IPS-18c (cell line): Measurements from ENCODE around the gene SHC1.
A peak's percentile ranks its signal among the peaks of the same experiment; 100 is the strongest.

Source experiments
- H3K4me3 ChIP-seq: 2 replicates; pipeline ENCODE4 v1.7.0; 2013; ENCODE audit warnings: low read depth, mild to moderate bottlenecking, low read length, moderate library complexity; ENCODE audit not compliant: insufficient read depth
- H3K9me3 ChIP-seq: one replicate; pipeline ENCODE4 v1.6.1; 2013; ENCODE audit warnings: mild to moderate bottlenecking, low read length, moderate library complexity; ENCODE audit not compliant: control insufficient read depth, insufficient read depth

SHC1 gene

GRCh38 chr1:154970631-154971340, at the start of gene SHC1:
Gene SHC1, minus strand, starts transcription at chr1:154970747. Its CDS starts 221 bp downstream, at chr1:154970526.
- peak within 1 kb of the TSS; percentile 71 for H3K4me3 ChIP-seq
- no peaks in the 10 kb centered on the region for H3K9me3 ChIP-seq

- H3K9me3 ChIP-seq: no peaks in the 10 kb centered on the region
These were observed 49.1 kb upstream of the SHC1 start for GRCh38 chr1:155019377-155020245.

GRCh38 chr1:155018617-155019348, 48.2 kb upstream of the SHC1 start:
- Histone ChIP-seq H3K4me3 (no peak overlapping the region), H3K9me3 (no peaks in the 10 kb centered on the region)

More at GRCh38 chr1:155019377-155020245, 49.1 kb upstream of the SHC1 start:
- no peak overlapping the region for H3K4me3 ChIP-seq

- Histone ChIP-seq H3K4me3 (peak overlapping the region; percentile 62; the same call in 1 of the 2 replicates), H3K9me3 (no peaks in the 10 kb centered on the region)
These were observed 47.4 kb upstream of the SHC1 start for GRCh38 chr1:155017946-155018316.

GRCh38 chr1:155017041-155017945, 46.7 kb upstream of the SHC1 start:
- Histone ChIP-seq H3K9me3 (no peaks in the 10 kb centered on the region), H3K4me3 (peak overlapping the region; percentile 62)

- H3K9me3 ChIP-seq: no peaks in the 10 kb centered on the region
- H3K4me3 ChIP-seq: no peak overlapping the region
These were observed 45.8 kb upstream of the SHC1 start for GRCh38 chr1:155016231-155016831.

GRCh38 chr1:155015527-155016230, 45.1 kb upstream of the SHC1 start:
- no peak overlapping the region for H3K4me3 ChIP-seq
- H3K9me3 ChIP-seq: no peaks in the 10 kb centered on the region

- no peak overlapping the region for H3K4me3 ChIP-seq
- no peaks in the 10 kb centered on the region for H3K9me3 ChIP-seq
These were observed 44.4 kb upstream of the SHC1 start for GRCh38 chr1:155014709-155015508.

- Histone ChIP-seq H3K9me3 (no peaks in the 10 kb centered on the region), H3K4me3 (no peak overlapping the region)
These were observed 43.1 kb upstream of the SHC1 start for GRCh38 chr1:155013632-155014031.

GRCh38 chr1:155012776-155013602, 42.4 kb upstream of the SHC1 start:
- no peak overlapping the region for H3K4me3 ChIP-seq

GRCh38 chr1:155012026-155012546, 41.5 kb upstream of the SHC1 start:
- Histone ChIP-seq H3K4me3 (no peak overlapping the region), H3K9me3 (no peaks in the 10 kb centered on the region)

More at GRCh38 chr1:155012776-155013602, 42.4 kb upstream of the SHC1 start:
- no peaks in the 10 kb centered on the region for H3K9me3 ChIP-seq

- H3K4me3 ChIP-seq: no peak overlapping the region
- H3K9me3 ChIP-seq: no peaks in the 10 kb centered on the region
These were observed 41.0 kb upstream of the SHC1 start for GRCh38 chr1:155011437-155012025.

GRCh38 chr1:155011004-155011416, 40.5 kb upstream of the SHC1 start:
- H3K4me3 ChIP-seq: no peak overlapping the region
- no peaks in the 10 kb centered on the region for H3K9me3 ChIP-seq
